Sigmoid colon (tissue), 7 donors: ENCODE results near the gene EPN3. TPM values are rescaled to one million over a fixed set of nuclear protein-coding genes. Genes with fewer than 3 reads are reported as not detected.

Experiments used
- DNase-seq: peaks from one replicate; pipeline ENCODE4 v3.0.0-alpha.2; 2019
- H3K27ac ChIP-seq, 4 donors: fragments of 200-600 bp; sonication (generic); one replicate each; pipeline ENCODE4 v1.5.1; 2016 to 2019; ENCODE audit warnings: mild to moderate bottlenecking in 1 of 4
- H3K27me3 ChIP-seq, 3 donors: fragments of 200-600 bp; sonication (generic); one replicate each; pipeline ENCODE4 v1.5.1; 2019; ENCODE audit warnings: mild to moderate bottlenecking in 1 of 3
- H3K36me3 ChIP-seq, 4 donors: fragments of 200-600 bp; sonication (generic); one replicate each; pipeline ENCODE4 v1.5.1; 2016 to 2019
- H3K4me1 ChIP-seq, 4 donors: fragments of 200-600 bp; sonication (generic); one replicate each; pipeline ENCODE4 v1.5.1; 2017 to 2019
- H3K4me3 ChIP-seq, 4 donors: fragments of 200-600 bp; sonication (generic); one replicate each; pipeline ENCODE4 v1.5.1; 2017 to 2019; ENCODE audit warnings: mild to moderate bottlenecking in 2 of 4, moderate library complexity in 1 of 4
- H3K9me3 ChIP-seq, 4 donors: fragments of 200-600 bp in 3 of 4; sonication (generic) in 3 of 4; one replicate each; pipeline versions ENCODE4 v1.5.1 to v1.6.1; 2013 to 2019
- EP300 ChIP-seq, 4 donors: sonication (generic); formaldehyde crosslinking; IDR thresholded peaks; one replicate each; pipeline ENCODE4 v1.6.1; 2017; ENCODE audit warnings: antibody characterized with exemption in 4 of 4
- POLR2A ChIP-seq, 2 donors: fragments of 450-650 bp; IDR thresholded peaks; one replicate each; pipeline ENCODE4 v1.6.1; 2016; ENCODE audit warnings: antibody characterized with exemption in 2 of 2, mild to moderate bottlenecking in 2 of 2, moderate library complexity in 2 of 2
- POLR2AphosphoS5 ChIP-seq, 4 donors: sonication (generic); formaldehyde crosslinking; IDR thresholded peaks; one replicate each; pipeline ENCODE4 v1.6.1; 2017; ENCODE audit warnings: antibody characterized with exemption in 4 of 4
- WGBS, 2 donors: extraction: QIAGEN DNeasy Blood & Tissue Kit; methylation state at CpG; one replicate each; pipeline ENCODE4 v1.1.7; 2013; 5-methylcytosine and 5-hydroxymethylcytosine counted together
- intact Hi-C: fragments of 100-400 bp; cut with DNase I; formaldehyde crosslinking; loops from one replicate; pipeline ENCODE4 v1.15.1; 2023
- polyA plus RNA-seq, 3 donors: library from polyadenylated mRNA; stranded (reverse); fragments of 200-250 nt; gene quantifications; one replicate each; pipeline ENCODE4 v1.2.3, GENCODE V29; 2013
- total RNA-seq, 4 donors: library from RNA; depleted of rRNA; stranded (reverse); fragments of >200 nt; gene quantifications; one replicate each; pipeline ENCODE4 v1.1.0, GENCODE V29; 2016
- TF ChIP-seq, protein P1 (sequence below), 4 experiments: fragments of 450-650 bp in 3 of 4; fragments of 200-600 bp in 1 of 4; IDR thresholded peaks; one replicate each; pipeline ENCODE4 v1.5.1; 2016 to 2019; ENCODE audit warnings: antibody characterized with exemption in 4 of 4, mild to moderate bottlenecking in 3 of 4, moderate library complexity in 2 of 4
- donor health status: healthy with polysubstance abuse.
- donor health status: Bipolar disorder and iron deficiency.
- donor health status: healthy.

EPN3 gene
- total and polyA plus RNA-seq, 7 donors, result 23.4 to 31.7 (median 29.5) TPM; not detected in 4

DNA sequence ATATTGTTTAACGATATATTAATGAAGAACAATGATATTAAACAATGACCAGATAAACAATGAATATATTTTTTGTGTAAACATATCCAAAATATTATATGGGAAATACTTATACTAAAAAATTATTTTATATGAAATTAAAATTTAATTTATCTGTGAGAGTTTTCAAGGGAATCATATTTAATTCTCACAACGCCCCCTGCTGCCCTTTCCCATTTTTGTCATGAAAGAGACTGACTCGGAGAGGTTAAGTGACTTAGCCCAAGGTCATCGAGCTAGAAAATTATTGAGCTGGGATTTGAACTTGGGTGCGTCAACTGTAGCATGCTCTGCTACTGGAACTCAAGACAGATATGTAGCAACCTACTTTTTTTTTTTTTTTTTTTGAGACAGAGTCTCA lies 31.5 kb upstream of the EPN3 start:
- WGBS, 2 donors, result 23 to 38% methylated on average over 5 of the region's 5 CpGs
- no peaks in the 10 kb centered on the region for H3K27me3 ChIP-seq
- H3K27ac ChIP-seq, result peak overlapping the region in 1 of 4 donors; percentile 28
- intact Hi-C loops, result no loop called here
- no peaks in the 10 kb centered on the region for H3K36me3 ChIP-seq
- DNase-seq, result no peak
- TF ChIP-seq, protein P1, sequence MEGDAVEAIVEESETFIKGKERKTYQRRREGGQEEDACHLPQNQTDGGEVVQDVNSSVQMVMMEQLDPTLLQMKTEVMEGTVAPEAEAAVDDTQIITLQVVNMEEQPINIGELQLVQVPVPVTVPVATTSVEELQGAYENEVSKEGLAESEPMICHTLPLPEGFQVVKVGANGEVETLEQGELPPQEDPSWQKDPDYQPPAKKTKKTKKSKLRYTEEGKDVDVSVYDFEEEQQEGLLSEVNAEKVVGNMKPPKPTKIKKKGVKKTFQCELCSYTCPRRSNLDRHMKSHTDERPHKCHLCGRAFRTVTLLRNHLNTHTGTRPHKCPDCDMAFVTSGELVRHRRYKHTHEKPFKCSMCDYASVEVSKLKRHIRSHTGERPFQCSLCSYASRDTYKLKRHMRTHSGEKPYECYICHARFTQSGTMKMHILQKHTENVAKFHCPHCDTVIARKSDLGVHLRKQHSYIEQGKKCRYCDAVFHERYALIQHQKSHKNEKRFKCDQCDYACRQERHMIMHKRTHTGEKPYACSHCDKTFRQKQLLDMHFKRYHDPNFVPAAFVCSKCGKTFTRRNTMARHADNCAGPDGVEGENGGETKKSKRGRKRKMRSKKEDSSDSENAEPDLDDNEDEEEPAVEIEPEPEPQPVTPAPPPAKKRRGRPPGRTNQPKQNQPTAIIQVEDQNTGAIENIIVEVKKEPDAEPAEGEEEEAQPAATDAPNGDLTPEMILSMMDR (IDR thresholded peaks at IDR 0.05), result no peak
- no peak for TF ChIP-seq EP300 (IDR thresholded peaks at IDR 0.05)
- no peak overlapping the region for H3K4me3 ChIP-seq
- H3K4me1 ChIP-seq, result no peaks in the 10 kb centered on the region
- no peaks in the 10 kb centered on the region for H3K9me3 ChIP-seq

- no peaks in the 10 kb centered on the region for H3K4me1 ChIP-seq
- no peaks in the 10 kb centered on the region for H3K36me3 ChIP-seq
- no peak for TF ChIP-seq EP300 (IDR thresholded peaks at IDR 0.05)
- TF ChIP-seq, protein P1 (IDR thresholded peaks at IDR 0.05), result no peak
- TF ChIP-seq POLR2AphosphoS5 (IDR thresholded peaks at IDR 0.05), result no peak
- TF ChIP-seq POLR2A (IDR thresholded peaks at IDR 0.05), result no peak
- no peak overlapping the region for H3K4me3 ChIP-seq
- intact Hi-C loops, result no loop called here
- no peak for DNase-seq
- no peaks in the 10 kb centered on the region for H3K9me3 ChIP-seq
- peak overlapping the region in 2 of 4 donors; percentile 31 to 32 for H3K27ac ChIP-seq
- no peaks in the 10 kb centered on the region for H3K27me3 ChIP-seq
- 77 to 87% methylated on average over 9 of the region's 9 CpGs for WGBS, 2 donors
Observed at GRCh38 chr17:50502301-50502990, 30.1 kb upstream of the EPN3 start.

GRCh38 chr17:50505591-50506130 lies 26.9 kb upstream of the EPN3 start:
- intact Hi-C loops, result no loop called here
- H3K27ac ChIP-seq, result no peak overlapping the region
- TF ChIP-seq POLR2AphosphoS5 (IDR thresholded peaks at IDR 0.05) (no peak), POLR2A (IDR thresholded peaks at IDR 0.05) (no peak), EP300 (IDR thresholded peaks at IDR 0.05) (no peak)
- TF ChIP-seq, protein P1 (IDR thresholded peaks at IDR 0.05), result no peak
- no peaks in the 10 kb centered on the region for H3K27me3 ChIP-seq
- DNase-seq, result no peak
- H3K36me3 ChIP-seq, result no peaks in the 10 kb centered on the region
- WGBS, 2 donors, result 49 to 67% methylated on average over 7 of the region's 7 CpGs
- no peaks in the 10 kb centered on the region for H3K9me3 ChIP-seq
- no peak overlapping the region for H3K4me3 ChIP-seq
- H3K4me1 ChIP-seq, result peaks cover 0 to 16% (median 8%) of the 10 kb centered on the region in 4 donors

DNA sequence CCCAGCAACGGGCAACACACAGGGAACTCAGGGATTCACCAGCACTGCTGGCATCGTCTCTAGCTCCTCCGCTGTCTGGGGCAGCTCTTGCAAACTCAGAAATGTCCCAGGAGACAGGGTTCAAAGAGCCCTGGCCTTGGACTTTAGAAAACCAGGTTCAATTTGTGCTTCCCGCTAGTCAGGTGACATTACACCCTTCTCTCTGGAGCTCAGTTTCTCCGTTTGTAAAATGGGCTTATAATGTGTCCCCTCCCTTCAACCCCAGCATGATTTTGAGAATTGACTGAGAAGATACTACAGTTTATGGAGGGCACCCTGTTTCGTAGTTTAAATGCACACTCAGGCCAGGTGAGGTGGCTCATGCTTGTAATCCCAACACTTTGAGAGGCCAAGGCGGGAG lies 26.2 kb upstream of the EPN3 start:
- peaks cover 0 to 16% (median 8%) of the 10 kb centered on the region in 4 donors for H3K4me1 ChIP-seq
- intact Hi-C loops, result no loop called here
- no peaks in the 10 kb centered on the region for H3K36me3 ChIP-seq
- DNase-seq, result no peak
- no peak overlapping the region for H3K27ac ChIP-seq
- no peaks in the 10 kb centered on the region for H3K9me3 ChIP-seq
- WGBS, 2 donors, result 78 to 79% methylated on average over 7 of the region's 7 CpGs
- no peak overlapping the region for H3K4me3 ChIP-seq
- H3K27me3 ChIP-seq, result no peaks in the 10 kb centered on the region
- TF ChIP-seq POLR2AphosphoS5 (IDR thresholded peaks at IDR 0.05), result no peak
- TF ChIP-seq EP300 (IDR thresholded peaks at IDR 0.05), result no peak
- no peak for TF ChIP-seq POLR2A (IDR thresholded peaks at IDR 0.05)
- TF ChIP-seq, protein P1 (IDR thresholded peaks at IDR 0.05), result no peak
